ENCODE data around the gene DNAH7. TPM values are rescaled to one million over a fixed set of nuclear protein-coding genes. Genes with fewer than 3 reads are reported as not detected.

DNAH7 gene
- total and polyA plus RNA-seq, 2 of the 4 experiments (the other 2 are of a cell fraction): 0.22 to 0.36 TPM

DNA sequence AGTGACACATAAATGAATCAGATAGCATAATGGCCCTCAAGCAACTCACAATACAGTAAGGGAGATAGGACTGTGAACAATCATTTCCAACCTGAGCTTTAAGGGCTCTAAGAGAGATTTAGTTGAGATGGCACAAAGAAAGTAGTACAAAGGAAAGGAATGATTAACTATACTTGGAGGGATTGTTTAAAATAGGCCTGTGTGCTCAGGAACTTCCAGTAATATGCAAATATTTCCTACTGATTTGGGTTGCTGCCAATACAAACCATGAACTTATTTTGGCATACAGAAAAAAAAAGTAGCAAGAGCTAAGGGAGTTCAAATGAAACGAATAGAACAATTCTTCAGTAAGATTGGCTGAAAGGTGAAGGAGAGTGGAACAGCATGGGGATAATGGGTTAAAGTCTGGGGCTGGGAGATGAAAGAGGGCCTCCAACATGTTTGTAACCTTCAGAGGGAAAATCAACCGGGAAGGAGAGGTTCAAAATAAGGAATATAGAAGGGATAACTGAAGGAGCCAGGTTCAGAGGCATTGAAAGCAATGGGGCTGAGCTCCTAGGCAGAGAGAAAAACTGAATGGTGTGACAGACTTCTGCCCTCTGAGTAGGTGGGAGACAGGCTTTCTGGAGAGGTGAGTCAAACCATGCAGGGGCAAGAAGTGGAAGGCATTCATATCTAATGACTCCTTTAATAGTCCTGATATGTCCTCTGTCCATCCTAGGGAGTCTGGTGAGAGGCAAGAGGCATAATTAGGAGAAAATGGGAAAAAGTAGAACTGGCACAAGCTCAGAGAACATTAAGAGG is 83.5 kb downstream of the DNAH7 start:
- Histone ChIP-seq H3K27ac (ENCODE audit: insufficient read depth, low read length) (no peak overlapping the region), H4K8ac (ENCODE audit: low read depth in 2 of 2, low read length in 2 of 2) (no peak overlapping the region), H2BK20ac (ENCODE audit: low read depth, low read length) (no peak overlapping the region), H3K79me1 (ENCODE audit: low read depth in 1 of 2, low read length in 2 of 2) (no peaks in the 10 kb centered on the region), H4K91ac (ENCODE audit: insufficient read depth, low read depth, low read length) (no peak overlapping the region), H2BK5ac (ENCODE audit: low read depth, low read length, poor library complexity, severe bottlenecking) (no peak overlapping the region), H2AK5ac (ENCODE audit: low read depth, low read length) (no peak overlapping the region), H2BK15ac (ENCODE audit: low read depth, low read length) (no peak overlapping the region), H3K9me1 (ENCODE audit: insufficient read depth, low read length) (no peaks in the 10 kb centered on the region), H2AK9ac (replicated peaks; ENCODE audit: low read depth, low read length, poor library complexity) (no peak overlapping the region), H3K4me1 (ENCODE audit: control insufficient read depth, insufficient read depth, low read length) (no peaks in the 10 kb centered on the region), H2BK120ac (ENCODE audit: low read depth, low read length) (no peak overlapping the region), H3K9me3 (ENCODE audit: control insufficient read depth, insufficient read depth, low read length) (no peaks in the 10 kb centered on the region), H3K56ac (ENCODE audit: extremely low read depth, insufficient read depth, low read length) (no peak overlapping the region), H3K4me3 (ENCODE audit: insufficient read depth, low read depth, low read length) (no peak overlapping the region), H3K27me3 (ENCODE audit: control insufficient read depth, insufficient read depth, low read length) (no peaks in the 10 kb centered on the region), H4K20me1 (ENCODE audit: insufficient read depth, low read length) (no peaks in the 10 kb centered on the region), H4K5ac (ENCODE audit: low read depth, low read length) (no peak overlapping the region), H2AFZ (replicated peaks; ENCODE audit: low read length, poor library complexity) (no peak overlapping the region), H3K23ac (ENCODE audit: low read depth, low read length) (no peak overlapping the region), H3K14ac (replicated peaks; ENCODE audit: low read depth, low read length) (no peak overlapping the region), H3K4ac (ENCODE audit: low read depth, low read length) (no peak overlapping the region), H3K18ac (ENCODE audit: low read depth, low read length) (no peak overlapping the region), H3K9ac (ENCODE audit: low read depth, low read length) (no peak overlapping the region), H3K36me3 (ENCODE audit: control insufficient read depth, insufficient read depth, low read length) (no peaks in the 10 kb centered on the region), H3K4me2 (ENCODE audit: low read depth, low read length) (no peak overlapping the region)
- ChIA-PET POLR2A (ENCODE audit: unreplicated experiment) (no interaction called here), CTCF (interaction anchor here (1.5 kb wide), 1 partner anchor 8 kb away, joined by 5 read pairs; no protein-coding TSS in a partner anchor)
- dilution Hi-C loops (cut with HindIII; ENCODE audit: low sequenced_read_pairs, unreplicated experiment): no loop called here
- BruUV-seq (replicated peaks): no TSS peak
- TF ChIP-seq, protein P1, sequence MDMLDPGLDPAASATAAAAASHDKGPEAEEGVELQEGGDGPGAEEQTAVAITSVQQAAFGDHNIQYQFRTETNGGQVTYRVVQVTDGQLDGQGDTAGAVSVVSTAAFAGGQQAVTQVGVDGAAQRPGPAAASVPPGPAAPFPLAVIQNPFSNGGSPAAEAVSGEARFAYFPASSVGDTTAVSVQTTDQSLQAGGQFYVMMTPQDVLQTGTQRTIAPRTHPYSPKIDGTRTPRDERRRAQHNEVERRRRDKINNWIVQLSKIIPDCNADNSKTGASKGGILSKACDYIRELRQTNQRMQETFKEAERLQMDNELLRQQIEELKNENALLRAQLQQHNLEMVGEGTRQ (IDR thresholded peaks at IDR 0.05; ENCODE audit: low read depth, low read length): no peak
- TF ChIP-seq CHD1 (IDR thresholded peaks at IDR 0.05; ENCODE audit: low read depth, low read length): no peak
- no peak for TF ChIP-seq RCOR1 (IDR thresholded peaks at IDR 0.05; ENCODE audit: insufficient replicate concordance, low read length)
- no peak for TF ChIP-seq NFE2L2 (IDR thresholded peaks at IDR 0.05; ENCODE audit: low read depth, low read length)
- no peak for TF ChIP-seq RFX5 (IDR thresholded peaks at IDR 0.05; ENCODE audit: low read depth, low read length)
- no peak for TF ChIP-seq MAZ (IDR thresholded peaks at IDR 0.05; ENCODE audit: borderline replicate concordance, low read depth, low read length)
- TF ChIP-seq, protein P2, sequence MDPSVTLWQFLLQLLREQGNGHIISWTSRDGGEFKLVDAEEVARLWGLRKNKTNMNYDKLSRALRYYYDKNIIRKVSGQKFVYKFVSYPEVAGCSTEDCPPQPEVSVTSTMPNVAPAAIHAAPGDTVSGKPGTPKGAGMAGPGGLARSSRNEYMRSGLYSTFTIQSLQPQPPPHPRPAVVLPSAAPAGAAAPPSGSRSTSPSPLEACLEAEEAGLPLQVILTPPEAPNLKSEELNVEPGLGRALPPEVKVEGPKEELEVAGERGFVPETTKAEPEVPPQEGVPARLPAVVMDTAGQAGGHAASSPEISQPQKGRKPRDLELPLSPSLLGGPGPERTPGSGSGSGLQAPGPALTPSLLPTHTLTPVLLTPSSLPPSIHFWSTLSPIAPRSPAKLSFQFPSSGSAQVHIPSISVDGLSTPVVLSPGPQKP (IDR thresholded peaks at IDR 0.05; ENCODE audit: borderline replicate concordance, low read depth, low read length): no peak
- no peak for TF ChIP-seq CEBPB (IDR thresholded peaks at IDR 0.05; ENCODE audit: low read depth, low read length)
- TF ChIP-seq SMC3 (IDR thresholded peaks at IDR 0.05; ENCODE audit: low read depth, low read length): no peak
- TF ChIP-seq MAFK (IDR thresholded peaks at IDR 0.05; ENCODE audit: low read depth, low read length): no peak
- no peak for TF ChIP-seq FOS (IDR thresholded peaks at IDR 0.05; ENCODE audit: low read depth, low read length)
- TF ChIP-seq, protein P3, sequence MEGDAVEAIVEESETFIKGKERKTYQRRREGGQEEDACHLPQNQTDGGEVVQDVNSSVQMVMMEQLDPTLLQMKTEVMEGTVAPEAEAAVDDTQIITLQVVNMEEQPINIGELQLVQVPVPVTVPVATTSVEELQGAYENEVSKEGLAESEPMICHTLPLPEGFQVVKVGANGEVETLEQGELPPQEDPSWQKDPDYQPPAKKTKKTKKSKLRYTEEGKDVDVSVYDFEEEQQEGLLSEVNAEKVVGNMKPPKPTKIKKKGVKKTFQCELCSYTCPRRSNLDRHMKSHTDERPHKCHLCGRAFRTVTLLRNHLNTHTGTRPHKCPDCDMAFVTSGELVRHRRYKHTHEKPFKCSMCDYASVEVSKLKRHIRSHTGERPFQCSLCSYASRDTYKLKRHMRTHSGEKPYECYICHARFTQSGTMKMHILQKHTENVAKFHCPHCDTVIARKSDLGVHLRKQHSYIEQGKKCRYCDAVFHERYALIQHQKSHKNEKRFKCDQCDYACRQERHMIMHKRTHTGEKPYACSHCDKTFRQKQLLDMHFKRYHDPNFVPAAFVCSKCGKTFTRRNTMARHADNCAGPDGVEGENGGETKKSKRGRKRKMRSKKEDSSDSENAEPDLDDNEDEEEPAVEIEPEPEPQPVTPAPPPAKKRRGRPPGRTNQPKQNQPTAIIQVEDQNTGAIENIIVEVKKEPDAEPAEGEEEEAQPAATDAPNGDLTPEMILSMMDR (conservative IDR thresholded peaks at IDR 0.05; ENCODE audit: low read depth, low read length): no peak
- TF ChIP-seq MXI1 (IDR thresholded peaks at IDR 0.05; ENCODE audit: borderline replicate concordance, low read depth, low read length): no peak
- TF ChIP-seq POLR2A (IDR thresholded peaks at IDR 0.05; ENCODE audit: low read depth, low read length): no peak
- in situ Hi-C loops (cut with MboI; ENCODE audit: low sequenced_read_pairs): no loop called here
- ATAC-seq (ENCODE audit: low read depth) (no peak), DNase-seq (no peak)
- intact Hi-C loops (cut with micrococcal nuclease): no loop called here
- 0% methylated on average over 1 of the region's 2 CpGs; no CpG with 5 or more reads in 1 of the 2 experiments for WGBS, 2 experiments (ENCODE audit: extremely low coverage in 2 of 2, insufficient read length in 1 of 2)

Measured in IMR-90 (cell line).